GM08714 (cell line): Measurements from ENCODE around the gene TRAPPC2L.

Experiments used
- H3K4me3 ChIP-seq: fragments of 200-500 bp; sonication (Bioruptor generic); 2 replicates; pipeline ENCODE4 v1.5.1; 2014; ENCODE audit warnings: mild to moderate bottlenecking, low read length, inconsistent platforms
- ZNF274 ChIP-seq: IDR thresholded peaks from 2 replicates; pipeline ENCODE4 v1.6.1; 2012; ENCODE audit warnings: mild to moderate bottlenecking, low read depth, low read length

Gene TRAPPC2L

DNA sequence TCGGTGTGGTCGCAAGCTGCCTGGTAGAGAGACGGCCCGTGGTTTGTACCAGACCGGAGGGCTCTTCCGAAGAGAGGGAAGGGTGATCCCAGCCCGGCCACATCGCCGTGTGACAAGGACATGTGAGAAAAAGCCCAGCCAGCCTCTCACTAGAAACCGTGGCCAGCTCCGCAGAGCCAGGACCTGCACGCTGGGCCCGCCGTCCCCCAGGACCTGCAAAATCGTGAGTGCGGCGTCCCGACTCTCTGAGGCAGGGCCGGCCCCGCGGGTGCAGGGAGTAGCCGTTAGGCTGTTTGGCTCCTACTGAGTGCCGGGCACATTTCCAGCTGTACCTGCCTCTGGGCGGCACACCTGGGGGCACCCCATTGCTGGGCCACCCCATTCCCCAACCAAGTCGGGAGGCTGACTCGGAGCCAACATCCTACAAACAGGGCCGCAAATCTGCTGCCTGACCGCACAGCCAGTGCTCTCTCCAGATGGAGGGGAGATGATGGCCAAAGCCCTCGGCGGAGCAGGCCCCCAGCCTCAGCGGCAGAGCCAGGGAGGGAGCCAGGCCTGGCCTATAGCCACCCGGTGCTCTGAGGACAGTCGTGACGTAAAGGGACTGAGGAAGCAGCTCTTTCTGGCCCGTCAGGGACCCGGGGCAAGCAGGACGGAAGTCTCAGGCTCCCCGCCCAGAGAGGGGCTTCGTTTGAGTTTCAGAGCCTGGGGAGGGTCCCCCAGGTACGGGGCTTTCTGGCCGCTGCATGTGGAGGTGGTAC lies 43.2 kb downstream of the TRAPPC2L start:
- no peak for TF ChIP-seq ZNF274
- H3K4me3 ChIP-seq = no peak overlapping the region

- TF ChIP-seq ZNF274 = no peak
- H3K4me3 ChIP-seq = no peak overlapping the region
Observed at GRCh38 chr16:88900662-88901052, 43.7 kb downstream of the TRAPPC2L start.

DNA sequence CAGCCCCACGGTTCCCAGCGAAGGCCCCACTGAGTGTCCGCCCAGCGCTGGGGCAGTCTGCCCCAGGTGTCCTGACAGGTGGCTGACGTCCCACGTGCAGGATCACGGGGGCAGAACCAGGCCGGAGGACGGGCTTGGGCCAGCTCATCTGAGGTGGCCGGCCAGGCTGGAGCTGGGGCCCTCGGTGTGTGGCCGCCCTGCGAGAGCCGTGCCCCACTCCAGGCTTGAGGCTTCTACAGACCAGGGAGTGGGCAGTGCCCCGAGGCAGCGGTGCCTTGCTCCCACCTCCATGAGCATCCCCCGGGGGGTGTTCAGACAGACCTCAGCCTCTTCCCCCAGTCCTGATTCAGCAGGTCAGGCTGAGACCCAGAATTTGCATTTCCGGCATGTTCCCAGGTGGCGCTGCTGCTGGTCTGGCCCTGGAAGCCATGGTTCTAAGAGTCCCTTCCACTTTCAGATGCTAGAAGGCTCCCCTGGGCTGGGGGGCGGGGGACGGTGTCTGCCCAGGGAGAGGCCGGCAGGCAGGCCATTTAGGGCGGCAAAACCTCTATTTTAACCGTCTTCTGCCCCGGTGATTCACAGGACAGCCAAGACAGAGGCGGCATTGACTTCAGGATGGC lies 44.9 kb downstream of the TRAPPC2L start:
- H3K4me3 ChIP-seq = no peak overlapping the region
- no peak for TF ChIP-seq ZNF274

DNA sequence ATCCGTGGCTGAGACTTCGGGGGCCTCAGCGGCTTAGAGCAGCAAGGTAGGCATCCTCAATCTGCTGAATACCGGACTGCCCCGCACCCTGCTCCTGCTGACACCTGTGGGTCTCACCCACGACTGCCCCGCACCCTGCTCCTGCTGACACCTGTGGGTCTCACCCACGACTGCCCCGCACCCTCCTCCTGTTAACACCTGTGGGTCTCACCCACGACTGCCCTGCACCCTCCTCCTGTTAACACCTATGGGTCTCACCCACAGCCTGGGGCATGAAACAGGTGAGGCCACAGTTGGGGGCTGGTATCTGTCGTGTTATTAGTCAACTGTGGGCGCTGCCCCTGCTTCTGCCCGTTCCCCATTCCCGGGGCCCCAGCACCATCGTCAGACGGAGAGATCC lies 45.8 kb downstream of the TRAPPC2L start:
- TF ChIP-seq ZNF274 = no peak
- H3K4me3 ChIP-seq = no peak overlapping the region

- TF ChIP-seq ZNF274 = no peak
- H3K4me3 ChIP-seq = no peak overlapping the region
Observed at GRCh38 chr16:88903267-88903666, 46.3 kb downstream of the TRAPPC2L start.

GRCh38 chr16:88904676-88905365 lies 47.9 kb downstream of the TRAPPC2L start:
- no peak overlapping the region for H3K4me3 ChIP-seq
- no peak for TF ChIP-seq ZNF274

DNA sequence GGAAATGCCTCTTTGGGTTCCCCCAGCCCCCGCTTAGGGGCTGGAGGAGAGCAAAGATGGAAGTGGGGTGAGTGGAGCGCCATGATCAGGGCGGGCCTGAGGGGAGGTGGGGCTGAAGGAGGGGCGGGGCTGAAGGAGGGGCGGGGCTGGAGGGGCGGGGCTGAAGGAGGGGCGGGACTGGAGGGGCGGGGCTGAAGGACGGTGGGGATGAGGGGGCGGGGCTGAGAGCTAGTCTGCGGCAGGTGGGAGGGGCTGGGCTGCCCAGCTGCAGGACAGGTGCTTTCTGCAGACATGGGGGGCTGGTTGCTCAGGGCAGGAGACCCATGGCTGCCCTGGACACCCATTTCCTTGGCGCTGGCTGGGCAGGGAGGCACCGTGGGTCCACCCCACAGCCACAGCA lies 48.6 kb downstream of the TRAPPC2L start:
- H3K4me3 ChIP-seq = no peak overlapping the region
- no peak for TF ChIP-seq ZNF274

DNA sequence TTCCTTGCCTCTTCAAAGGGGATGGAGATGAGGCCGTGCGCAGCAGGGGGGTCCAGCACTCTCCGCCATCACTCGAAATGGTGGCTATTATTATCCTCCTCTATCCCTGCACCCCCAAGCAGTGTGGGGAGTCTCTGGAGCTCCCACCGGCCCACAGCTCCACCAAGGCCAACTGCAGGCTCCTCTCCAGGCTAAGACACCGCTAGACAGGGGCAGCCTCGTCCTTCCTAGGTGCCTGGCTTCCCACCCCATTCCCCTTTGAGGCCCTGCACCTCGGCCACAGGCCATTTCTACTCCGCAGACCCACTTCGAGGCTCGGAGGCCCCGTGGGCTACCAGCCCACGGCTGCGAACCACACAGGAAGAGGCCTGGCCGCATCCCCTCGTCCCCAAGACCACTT lies 49.1 kb downstream of the TRAPPC2L start:
- no peak for TF ChIP-seq ZNF274
- H3K4me3 ChIP-seq = no peak overlapping the region

DNA sequence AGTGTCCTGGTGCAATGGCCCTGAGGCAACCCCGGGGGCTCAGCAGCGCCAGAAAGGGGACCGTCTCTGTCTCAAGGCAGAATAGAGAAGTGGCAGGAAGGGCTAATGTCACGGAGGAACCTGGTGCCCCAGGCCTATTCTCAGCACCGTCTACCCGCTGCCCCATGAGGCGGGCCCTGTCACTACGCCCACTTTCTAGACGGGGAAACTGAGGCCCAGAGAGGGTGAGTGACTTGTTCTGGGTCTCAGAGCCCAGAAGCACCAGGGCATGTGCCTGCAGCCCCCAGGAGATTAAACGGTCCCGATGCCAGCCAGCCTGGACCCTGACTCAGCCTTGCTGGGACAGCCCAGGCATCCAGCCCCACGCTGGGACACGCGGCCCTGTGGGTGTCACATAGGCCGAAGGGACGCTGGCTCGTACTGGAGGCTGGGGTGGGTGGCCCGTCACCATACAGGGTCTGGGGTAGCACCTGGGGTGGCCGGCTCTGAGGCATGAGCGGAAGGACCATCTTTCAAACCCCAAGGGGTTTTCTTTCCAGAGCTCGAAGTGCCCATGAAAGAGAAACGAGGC lies 49.7 kb downstream of the TRAPPC2L start:
- no peak for TF ChIP-seq ZNF274
- no peak overlapping the region for H3K4me3 ChIP-seq

DNA sequence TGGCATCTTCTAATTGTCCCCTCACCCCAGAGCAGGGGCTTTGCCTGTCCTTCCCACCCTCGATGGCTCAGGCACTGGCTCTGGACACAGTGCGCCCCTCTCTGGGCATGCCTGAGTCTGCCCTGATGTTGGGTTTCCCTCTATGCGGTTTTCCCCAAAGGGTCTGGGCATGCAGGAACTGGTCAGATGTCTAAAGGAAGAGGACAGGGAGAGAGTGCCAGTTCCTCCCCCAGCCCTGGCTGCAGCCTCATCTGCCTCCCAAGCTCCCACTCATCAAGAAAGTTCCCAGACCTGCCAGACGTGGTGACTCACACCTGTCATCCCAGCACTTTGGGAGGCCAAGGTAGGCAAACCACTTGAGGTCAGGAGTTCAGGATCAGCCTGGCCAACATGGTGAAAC lies 50.8 kb downstream of the TRAPPC2L start:
- no peak for TF ChIP-seq ZNF274
- no peak overlapping the region for H3K4me3 ChIP-seq

DNA sequence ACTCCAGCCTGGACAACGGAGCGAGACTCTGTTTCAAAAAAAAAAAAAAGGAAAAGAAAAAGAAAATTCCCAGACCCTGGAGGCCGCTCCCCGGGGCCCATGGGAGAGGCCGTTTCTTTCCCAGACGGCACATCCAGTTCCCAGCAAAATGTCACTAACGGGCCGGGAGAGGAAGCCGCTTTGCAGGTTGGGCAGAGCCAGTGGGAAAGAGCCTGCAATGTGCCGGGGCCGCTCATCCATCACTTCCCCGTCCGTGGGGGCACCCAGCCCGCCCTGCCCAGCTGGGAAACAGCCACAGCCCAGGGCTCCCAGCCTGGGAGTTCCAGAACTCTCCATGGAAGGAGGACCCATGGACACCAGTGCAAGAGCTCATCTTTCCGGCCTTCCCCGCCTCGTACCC lies 51.4 kb downstream of the TRAPPC2L start:
- no peak for TF ChIP-seq ZNF274

DNA sequence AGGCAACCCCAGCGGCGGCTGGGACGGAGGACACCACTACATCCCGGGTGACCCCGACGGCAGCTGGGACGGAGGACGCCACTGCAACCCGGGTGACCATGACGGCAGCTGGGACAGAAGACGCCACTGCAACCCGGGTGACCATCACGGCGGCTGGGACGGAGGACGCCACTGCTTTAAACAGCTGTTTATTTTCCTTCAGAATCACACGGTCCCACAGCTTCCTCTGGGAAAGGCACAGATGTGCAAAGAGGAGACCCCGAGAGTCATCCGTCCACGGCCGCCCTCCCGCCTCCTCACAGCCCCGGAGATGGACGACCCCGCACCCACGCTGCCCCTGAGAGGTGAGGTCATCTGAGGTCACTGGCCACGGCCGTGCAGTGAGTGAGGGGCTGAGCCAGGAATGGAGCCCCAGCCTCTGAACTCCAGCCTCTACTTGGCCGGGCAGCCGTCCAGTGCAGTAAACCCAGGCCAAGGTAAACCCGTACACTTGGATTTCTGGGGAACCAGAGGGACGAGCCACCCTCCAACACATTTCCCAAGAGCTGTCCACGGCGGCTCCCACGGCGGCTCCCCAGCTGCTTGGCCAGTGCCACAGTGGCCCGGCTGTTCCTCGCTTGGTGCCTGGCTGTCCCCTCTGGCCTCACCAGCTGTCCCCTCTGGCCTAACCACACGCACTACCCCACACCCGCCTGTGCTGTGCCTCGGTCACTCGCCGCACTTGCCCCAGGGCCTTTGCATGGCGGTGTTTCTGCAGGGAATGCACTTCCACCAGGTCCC lies 52.7 kb downstream of the TRAPPC2L start:
- TF ChIP-seq ZNF274 = no peak
- no peak overlapping the region for H3K4me3 ChIP-seq

More for the DNA sequence above, 51.4 kb downstream of the TRAPPC2L start:
- no peak overlapping the region for H3K4me3 ChIP-seq

GRCh38 chr16:88910284-88911135 lies 53.6 kb downstream of the TRAPPC2L start:
- TF ChIP-seq ZNF274 = no peak
- no peak overlapping the region for H3K4me3 ChIP-seq
